ENCODE results near the gene PET117.

GRCh38 chr20:18101125-18101810 lies 36.4 kb upstream of the PET117 start:
- TF ChIP-seq CTCF (IDR thresholded peaks at IDR 0.05) (no peak), POLR2A (IDR thresholded peaks at IDR 0.05) (no peak)
